GDM1 (cell line): ENCODE measurements around the gene PHACTR1.

Experiments
- DNase-seq: peaks from one replicate; lab custom pipeline; 2025; lab: John Stamatoyannopoulos, UW

PHACTR1 gene

DNA sequence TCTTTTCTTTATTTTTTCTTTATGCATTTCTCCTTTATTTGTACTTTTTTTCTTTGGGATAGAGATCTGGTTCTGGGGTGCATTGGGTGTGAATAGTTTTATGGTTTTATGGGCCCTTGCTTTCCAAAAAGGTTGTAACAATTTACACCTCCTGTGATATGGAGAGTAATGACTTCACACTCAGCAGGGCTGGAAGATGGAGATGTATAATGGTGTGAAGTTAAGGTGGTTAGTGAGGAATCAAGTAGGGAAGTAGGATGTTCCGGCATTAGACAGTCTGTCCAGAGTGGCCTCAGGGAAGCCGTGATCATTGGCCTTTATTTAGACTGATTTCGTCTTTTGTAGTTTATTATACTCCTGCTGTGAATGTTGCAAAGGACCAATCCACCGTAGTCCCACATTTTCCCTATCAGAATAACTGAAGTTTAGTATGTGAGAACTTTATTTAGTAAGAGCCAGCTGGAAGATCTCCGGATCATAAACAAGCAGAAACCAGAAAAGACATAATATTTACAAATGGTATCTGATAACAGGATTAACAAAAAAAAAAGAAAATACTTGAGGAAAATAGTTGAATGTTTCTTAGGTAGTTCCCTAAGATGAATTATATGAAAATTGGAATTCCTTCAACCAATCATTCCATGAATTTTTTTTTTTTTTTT, 356.2 kb downstream of the PHACTR1 start:
- DNase-seq: no peak

DNA sequence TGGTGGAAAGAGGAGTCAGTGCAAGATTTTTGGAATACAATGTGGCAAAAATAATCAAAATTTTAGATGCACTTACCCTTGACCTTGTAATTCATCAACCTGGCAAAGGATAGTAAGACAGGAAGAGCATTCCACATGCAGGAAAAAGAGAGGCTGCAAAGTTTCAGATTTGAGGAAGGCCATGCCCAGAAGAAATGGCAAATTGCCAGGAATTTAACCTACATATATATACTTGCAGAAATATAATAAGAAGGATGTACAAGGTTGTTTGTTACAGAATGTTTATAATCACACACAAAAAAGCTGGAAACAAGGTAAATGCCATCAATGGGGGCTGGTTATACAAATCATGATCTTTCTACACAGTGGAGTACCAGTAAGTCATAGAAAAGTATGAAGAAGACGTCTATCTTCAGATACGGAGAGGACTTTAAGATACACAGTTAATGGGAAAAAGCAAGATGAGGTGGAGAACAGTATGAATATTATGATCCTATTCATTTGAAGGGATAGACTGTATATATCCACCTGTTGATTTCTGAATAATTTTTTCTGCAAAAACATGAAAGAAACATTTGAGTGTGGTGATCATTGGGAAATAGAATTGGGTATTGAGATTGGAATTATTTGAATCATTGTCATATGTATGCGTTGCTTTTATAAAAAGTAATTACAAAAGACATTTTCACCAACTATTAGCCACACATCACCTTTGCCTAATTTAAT, 358.0 kb downstream of the PHACTR1 start:
- DNase-seq: no peak

DNA sequence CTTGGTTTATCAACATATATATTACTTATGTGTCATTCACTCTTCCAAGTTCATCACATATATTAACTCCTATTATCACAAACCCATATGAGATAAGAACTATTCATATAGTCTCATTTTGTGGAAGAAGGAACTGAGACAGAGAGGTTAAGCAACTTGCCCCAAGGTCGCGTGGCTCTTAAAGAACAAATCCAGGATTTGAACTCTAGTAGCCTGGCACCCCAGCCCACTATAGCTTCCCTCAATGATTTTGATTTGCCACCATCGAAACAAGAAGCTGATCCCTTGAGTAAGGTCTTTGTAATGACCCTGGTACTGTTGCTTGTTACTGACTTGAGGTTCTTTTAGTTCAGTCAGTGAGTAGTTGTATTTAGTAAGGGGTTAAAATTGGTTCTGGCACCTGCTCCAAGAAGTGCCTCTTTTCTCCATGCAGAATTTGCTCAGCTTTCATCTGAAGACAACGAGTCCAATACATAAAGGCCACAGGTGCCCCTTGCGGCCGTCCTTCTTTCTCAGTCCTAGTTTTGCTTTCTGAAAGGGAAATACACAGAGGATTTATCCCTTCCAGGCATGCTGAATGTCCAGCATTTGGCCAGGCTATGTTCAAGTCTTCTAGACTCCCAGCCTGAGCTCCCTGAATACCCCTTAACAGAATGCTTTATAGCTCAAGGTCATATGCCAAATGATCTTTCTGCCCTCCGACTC, 358.7 kb downstream of the PHACTR1 start:
- DNase-seq: no peak

DNA sequence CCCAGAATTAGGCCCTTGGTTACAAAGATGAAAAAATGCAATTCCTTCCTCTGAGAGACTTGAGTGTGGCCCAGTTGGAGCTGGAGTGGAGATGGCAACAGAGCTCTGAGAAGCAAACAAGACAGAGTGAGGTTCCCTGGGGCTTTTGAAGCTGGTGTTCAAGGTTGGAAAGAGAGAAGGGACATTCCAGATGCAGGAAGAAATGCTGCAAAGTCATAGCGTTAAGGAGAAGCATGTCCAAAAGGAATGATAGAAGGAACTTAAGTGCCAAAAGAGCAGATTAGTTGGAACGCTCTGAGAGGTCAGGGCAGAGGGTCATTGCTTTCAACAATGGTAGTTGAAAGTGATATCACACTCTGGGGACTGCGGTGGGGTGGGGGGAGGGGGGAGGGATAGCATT, 360.0 kb downstream of the PHACTR1 start:
- DNase-seq: no peak

DNA sequence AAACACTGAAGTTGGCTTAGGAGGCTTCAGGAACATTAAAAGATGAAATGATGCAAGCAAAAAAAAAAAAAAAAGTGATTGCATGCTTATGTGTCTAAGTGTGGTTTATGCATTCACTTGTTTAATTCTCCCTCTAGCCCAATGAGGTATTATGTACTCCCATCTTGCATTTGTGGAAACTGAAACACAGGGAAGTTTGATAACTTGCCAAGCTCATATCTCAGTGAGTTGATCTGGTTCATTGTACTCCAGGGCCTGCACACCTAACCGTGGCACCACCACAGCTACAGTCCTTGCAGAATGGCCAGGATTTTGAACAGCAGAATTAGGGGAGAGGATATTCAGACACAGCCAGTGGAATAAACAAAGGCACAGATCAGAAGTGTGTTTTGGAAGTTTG, 360.6 kb downstream of the PHACTR1 start:
- no peak for DNase-seq

DNA sequence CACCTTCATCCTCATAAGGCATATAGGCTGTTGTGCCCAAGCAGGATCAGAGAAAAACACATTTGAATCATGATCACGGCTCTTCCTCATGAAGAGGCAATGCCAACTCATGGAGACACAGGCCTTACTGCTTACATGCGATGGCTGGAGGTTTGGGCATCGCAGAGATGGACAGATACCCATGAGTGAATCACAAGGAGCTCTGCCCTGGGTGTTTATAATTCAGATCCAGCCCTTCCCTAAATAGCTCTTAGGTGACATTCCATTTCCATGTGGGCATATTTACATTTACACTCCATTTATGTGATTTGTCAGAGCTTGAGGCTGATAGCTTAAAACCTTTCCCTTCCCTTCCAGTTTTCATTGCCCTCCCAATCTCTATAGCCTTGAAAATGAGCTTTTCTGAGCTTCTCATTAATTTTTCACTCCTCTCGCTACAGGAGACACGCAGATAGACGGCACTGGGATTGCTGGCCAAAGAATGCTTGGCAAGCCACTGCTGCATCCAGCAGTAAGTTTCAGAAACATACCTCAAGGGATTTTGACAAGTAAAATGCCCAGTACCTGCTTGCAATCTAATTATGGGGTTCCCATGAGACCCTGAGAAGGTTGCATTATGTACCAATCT, 362.6 kb downstream of the PHACTR1 start:
- DNase-seq: no peak

DNA sequence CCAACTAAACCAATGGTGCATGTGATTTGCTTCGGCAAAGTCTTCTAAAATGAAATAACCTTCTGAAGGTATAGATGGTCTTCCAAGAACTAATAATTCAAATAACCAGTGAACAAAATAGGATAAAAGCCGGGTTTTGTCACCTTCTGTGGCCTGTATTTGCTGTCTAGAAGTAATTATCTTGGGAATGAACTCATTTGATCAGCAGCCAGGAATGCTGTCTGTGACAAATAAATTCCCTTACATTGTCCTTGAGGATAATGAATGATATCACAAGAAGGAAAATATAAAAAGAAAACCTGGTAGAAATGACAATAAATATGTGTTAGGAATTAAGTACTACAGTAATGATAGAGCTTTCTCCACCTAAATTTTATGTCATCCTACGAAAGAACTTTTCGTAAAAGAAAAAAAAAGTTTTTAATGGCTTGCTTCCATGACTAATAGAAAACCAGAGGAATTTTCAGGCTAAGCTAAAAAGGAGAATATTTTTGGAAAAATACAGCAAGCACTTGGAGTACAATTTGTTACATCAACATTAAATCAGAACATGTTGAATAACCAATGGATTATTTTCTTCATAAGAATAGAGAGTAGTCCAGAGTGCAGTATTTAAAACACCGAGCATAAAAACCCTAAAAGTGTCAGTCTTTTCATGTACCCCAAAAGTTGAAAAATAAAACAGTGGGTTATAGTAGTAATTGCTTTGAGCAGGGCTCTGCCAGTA, 364.1 kb downstream of the PHACTR1 start:
- no peak for DNase-seq

DNA sequence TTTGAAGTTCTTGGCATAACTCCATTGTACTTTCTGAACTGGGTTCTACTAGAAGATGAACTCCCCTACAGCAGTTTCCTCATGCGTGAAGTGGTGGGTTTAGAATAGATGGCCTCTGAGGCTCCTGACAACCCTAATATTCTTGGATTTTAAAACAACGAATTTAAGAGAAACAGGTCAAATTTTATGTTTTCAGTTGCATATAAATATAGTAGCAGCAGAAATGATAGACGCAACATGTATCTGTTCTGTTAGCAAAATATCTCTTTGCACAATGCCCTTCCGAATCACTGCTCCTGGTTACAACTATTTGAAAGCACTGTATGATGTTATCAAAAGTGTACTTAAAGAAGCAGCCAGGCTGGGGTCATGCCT, 364.6 kb downstream of the PHACTR1 start:
- DNase-seq: no peak

DNA sequence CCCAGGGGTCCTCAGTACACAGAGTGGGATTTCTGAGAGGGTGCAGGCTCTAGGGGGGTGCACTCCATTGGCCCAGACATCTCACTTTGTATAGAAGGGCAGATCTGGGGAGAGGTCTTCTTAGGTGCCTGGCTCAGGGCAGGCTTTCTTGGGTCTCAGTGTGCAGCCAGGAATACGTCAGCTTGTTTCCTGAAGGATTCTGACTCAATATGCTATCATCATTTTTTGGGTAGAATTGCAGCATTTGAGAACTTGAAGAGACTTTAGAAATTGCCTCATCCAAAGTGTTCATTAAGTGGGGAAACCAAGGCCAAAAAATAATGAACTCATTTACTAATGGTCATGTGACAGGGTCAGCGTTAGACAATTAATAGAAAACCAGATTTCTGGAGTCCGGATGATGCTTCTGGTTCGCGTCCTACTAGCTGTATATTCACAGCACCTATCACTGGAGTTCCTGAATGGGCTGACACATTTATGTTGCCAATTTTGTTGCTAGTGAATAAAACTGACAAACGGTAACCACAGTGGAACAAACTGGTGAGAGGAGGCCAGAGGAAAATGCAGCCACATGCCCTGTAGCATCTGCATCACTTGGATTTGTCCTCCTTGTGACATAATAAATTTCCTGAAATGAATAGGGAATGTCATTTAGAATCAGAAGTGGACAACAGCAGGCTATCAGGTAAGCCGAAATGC, 372.9 kb downstream of the PHACTR1 start:
- DNase-seq: no peak

DNA sequence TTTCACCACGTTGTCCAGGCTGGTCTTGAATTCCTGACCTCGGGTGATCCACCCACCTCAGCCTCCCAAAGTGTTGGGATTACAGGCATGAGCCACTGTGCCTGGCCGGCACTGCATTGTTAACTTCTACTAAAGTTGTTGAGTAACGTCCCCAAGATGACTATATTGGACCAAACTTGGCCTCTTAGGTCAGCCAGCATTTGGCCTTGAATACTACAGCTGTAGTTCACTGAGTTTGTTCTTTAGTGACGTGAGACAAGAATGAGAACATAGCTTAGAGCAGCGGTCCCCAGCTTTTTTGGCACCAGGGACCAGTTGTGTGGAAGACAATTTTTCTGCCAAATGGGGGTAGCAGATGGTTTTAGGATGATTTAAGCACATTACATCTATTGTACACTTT, 374.6 kb downstream of the PHACTR1 start:
- DNase-seq: no peak

DNA sequence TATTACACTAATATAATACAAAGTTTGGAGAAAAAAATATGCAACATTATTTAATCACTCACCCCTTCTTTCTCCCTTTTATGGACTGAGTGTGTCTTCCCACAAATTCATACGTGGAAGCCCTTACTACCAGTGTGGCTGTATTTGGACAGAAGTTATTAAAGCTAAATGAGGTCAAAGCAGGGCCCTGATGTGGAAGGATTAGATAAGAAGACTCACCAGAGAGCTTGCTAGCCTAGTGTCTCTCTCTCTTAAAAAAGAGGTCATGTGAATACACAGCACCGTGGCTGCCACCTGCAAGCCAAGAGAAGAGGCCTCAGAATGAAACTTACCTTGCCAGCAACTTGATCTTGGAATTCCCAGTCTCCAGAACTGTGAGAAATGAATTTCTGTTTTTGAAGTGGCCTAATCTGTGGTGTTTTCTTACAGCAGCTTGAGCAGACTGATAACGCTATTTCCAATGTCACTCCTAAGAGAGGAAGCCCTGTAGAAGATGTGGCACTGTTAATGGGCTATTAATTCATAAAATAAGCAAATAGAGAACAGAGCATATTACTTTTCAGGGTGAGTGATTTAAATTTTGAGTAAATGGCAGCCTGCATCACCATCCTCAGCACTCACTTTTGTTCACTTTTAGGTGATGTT, 378.3 kb downstream of the PHACTR1 start:
- DNase-seq: no peak

DNA sequence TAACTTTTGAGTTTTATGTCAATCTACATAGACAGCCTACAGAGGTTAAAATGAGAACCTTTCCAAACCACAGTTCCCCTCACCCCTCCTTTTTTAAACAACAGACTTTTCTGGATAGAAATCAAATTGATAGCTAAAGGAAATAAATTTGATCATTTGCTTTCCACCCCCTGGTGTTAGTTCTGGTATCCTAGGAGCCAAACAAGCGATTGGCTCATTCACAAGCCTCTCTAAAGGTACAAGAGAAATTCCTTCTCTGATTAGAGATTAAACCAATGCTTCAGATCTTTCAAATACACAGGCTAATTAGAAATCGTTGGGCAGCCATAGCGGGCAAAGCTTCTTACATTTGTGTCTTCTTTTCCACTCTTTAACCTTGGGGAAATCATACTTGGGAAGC, 379.5 kb downstream of the PHACTR1 start:
- no peak for DNase-seq

DNA sequence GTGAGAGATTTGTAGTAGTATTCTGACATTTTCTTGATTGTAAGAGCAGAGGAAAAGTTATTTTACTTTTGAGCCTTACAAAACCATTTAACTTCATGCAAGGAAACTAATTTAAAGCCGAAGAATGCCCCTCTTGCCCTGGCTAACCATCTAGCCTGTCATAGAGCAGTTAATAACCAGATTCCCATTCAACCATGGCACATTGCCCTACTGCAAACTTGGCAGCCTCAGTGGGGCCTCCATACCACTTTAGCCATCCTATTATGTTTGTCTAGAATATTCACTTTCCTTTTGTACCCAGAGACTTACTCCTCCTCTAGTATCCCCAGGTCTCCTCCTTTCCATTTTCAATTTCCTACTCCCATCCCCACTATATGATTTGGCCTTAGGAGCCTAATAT, 380.9 kb downstream of the PHACTR1 start:
- DNase-seq: no peak

DNA sequence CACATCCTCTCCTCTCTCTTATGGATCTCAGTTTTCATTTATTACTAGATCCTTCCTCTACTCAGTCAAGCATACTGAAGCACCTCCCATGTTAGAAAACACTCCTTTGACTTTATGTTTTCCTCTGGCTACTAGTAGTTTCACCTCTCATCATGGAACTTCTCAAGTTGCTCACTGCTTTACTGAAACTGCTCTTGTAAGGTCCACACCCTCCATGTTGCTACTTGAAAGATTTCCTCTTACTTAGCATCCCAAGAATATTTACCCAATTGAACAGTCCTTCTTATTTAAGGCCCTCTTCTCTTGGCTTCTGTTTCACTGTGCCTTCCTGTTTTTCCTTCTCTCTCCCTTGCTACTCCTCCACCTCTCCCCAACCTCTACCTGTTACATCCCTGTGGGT, 381.4 kb downstream of the PHACTR1 start:
- DNase-seq: no peak

DNA sequence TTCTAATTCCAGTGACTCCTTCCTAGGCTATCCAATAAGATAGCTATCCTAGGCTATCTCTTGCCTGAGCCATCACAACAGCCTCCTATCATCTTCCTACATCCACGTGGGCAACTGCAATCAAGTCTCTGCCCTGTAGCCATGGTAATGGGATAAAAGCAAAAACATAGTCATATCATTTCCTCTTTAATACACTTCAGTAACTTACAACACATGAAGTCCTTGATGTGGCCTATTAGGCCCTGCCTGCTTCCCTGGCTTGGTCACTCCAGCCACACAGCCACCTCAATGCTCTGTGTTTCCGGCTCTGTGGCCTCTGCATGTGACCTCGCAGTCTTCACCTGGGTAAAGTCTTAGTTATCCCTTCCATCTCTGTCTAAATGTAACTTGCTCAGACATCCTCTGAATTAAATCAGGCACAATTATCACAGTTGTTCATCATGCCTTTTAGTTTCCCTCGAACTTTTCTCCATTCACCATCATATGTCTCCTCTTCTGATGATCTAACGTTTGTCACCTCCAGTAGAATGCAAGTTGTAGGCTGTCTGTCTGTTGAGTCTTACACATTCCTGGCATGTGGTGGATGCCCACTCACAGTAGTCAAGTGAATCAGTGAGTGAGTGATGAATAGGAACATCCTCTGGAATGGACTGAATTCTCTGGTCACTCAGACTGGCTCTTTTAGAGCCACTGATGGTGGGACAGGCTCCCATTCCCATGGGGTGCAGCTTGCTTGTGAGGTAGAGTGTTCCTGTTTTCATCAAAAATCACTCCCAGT, 382.4 kb downstream of the PHACTR1 start:
- no peak for DNase-seq

DNA sequence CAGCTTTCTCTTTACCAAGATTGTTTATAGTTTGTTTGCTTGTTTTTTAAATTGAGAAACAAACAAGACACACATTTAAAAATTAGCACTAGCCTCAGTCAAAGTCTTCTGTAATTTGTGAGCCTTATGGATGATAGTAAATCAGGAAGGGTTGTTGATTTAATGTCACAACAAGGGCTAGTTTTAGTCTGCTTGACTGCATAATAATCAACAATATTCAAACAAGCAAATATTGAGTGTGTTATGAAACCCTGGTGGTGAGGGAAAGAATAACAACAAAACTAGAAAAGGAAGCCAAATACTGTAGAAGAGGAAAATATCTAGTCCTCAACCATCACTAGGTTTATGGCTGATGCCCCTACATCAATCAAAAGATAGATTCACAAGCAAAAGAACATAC, 383.2 kb downstream of the PHACTR1 start:
- no peak for DNase-seq

DNA sequence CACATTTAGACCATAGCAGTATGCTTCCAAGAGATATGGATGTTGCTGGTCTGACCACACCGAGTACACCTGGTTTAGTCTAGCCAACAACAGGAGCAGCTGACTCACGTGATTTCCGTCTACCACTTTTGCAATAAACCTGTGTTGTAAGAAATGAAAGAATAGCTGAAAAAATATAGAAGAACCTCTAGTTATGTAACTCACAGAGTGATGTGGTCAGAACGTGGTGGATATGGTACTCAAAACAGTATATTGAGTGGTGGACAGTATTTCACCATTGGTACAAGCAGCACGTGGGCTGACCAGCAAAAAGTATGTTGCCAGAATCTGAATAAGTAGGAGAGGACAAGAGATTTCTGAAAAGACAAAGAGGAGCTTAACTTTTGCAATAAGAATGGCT, 384.8 kb downstream of the PHACTR1 start:
- no peak for DNase-seq

DNA sequence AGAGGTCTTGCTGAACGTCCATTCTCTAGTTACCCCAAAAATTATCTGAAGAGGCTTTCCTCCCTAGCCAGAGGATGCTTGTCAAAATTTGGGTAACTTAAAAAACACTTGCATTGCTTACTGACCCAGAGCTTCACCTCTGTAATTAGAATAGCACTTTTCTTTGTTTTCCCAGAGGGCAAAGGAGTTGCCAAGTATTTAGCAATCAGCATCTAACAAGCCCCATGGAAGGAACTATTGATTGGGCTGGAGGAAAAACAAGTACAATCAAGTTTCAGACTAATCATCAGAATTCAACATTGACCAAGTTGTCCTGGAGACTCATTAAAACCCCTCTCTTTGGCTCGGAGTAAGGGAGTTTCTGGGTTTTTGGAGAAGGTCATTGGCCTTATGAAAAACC, 385.4 kb downstream of the PHACTR1 start:
- no peak for DNase-seq

DNA sequence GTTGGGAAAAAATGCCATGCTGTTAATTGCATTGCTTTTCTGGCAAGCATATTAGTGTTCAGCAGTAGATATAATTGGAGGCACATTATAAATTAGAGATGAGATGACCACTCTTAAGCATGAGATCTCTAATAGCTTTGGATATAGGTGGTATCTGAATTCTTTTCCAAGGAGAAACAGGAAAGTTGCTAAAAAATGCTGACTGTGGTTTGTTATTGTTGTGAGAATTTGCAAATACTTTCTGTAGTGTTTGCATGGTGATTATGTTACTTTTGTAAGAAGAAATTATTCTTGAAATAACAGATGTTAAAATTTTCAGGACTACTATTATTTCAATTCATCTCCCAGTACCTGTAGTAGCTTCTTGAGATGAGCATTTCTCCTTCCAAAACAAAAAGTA, 386.6 kb downstream of the PHACTR1 start:
- no peak for DNase-seq

DNA sequence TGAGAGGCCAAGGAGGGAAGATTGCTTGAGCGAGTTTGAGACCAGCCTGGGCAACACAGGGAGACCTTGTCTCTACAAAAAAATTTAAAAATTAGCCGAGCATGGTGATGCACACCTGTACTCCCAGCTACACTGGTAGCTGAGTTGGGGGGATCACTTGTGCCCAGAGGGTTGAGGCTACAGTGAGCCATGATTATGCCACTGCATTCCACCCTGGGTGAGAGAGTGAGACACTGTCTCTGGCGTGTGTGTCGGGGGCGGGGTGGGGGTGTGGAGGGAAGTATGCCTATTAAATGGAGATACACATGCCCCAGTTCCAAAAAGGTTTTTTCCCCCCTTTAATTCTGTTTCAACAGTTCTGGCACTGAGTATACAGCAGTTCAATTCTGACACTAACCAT, 388.6 kb downstream of the PHACTR1 start:
- no peak for DNase-seq
